CD14-positive monocyte (primary cell): ENCODE measurements around the gene TP73. TPM values are rescaled to one million over a fixed set of nuclear protein-coding genes. Genes with fewer than 3 reads are reported as not detected.
A peak's percentile ranks its signal among the peaks of the same experiment; 100 is the strongest.

Experiments used
- DNase-seq, 3 donors: peaks; one replicate each; pipeline ENCODE4 v3.0.0-alpha.2; 2011 to 2022
- H2AFZ ChIP-seq: 2 replicates; pipeline ENCODE4 v1.6.0; 2012; ENCODE audit warnings: mild to moderate bottlenecking, low read depth, low read length, inconsistent platforms; ENCODE audit not compliant: insufficient read depth, poor library complexity, severe bottlenecking
- H3K27ac ChIP-seq, 2 donors: 1 replicate in 1 of 2; 2 replicates in 1 of 2; pipeline ENCODE4 v1.5.1; 2012 to 2013; ENCODE audit warnings: low read length in 2 of 2, control low read depth in 1 of 2, inconsistent platforms in 1 of 2, low read depth in 1 of 2, mild to moderate bottlenecking in 1 of 2
- H3K27me3 ChIP-seq, 2 donors: one replicate each; pipeline versions ENCODE4 v1.6.0 to v1.6.1; 2011 to 2013; ENCODE audit warnings: low read length in 2 of 2; ENCODE audit not compliant: control insufficient read depth in 2 of 2, insufficient read depth in 2 of 2
- H3K36me3 ChIP-seq, 2 donors: replicated peaks in 1 of 2; 1 replicate in 1 of 2; 2 replicates in 1 of 2; pipeline versions ENCODE4 v1.5.1 to v1.6.1; 2012 to 2013; ENCODE audit warnings: low read length in 2 of 2, control low read depth in 1 of 2, inconsistent platforms in 1 of 2, mild to moderate bottlenecking in 1 of 2; ENCODE audit not compliant: insufficient read depth in 2 of 2, control insufficient read depth in 1 of 2
- H3K4me1 ChIP-seq, 2 donors: 1 replicate in 1 of 2; 2 replicates in 1 of 2; pipeline versions ENCODE4 v1.5.1 to v1.6.1; 2012 to 2013; ENCODE audit warnings: low read length in 2 of 2, control low read depth in 1 of 2, inconsistent platforms in 1 of 2, mild to moderate bottlenecking in 1 of 2, moderate library complexity in 1 of 2; ENCODE audit not compliant: insufficient read depth in 2 of 2, control insufficient read depth in 1 of 2
- H3K4me2 ChIP-seq: replicated peaks from 2 replicates; pipeline ENCODE3; 2012; ENCODE audit warnings: low read length, moderate library complexity, mild to moderate bottlenecking; ENCODE audit not compliant: poor library complexity, severe bottlenecking; ENCODE audit errors: extremely low read depth
- H3K4me3 ChIP-seq, 3 experiments: fragments of 200-600 bp in 1 of 3; sonication (generic) in 1 of 3; replicated peaks in 1 of 3; 1 replicate in 2 of 3; 2 replicates in 1 of 3; pipeline ENCODE4 v1.5.1; 2011 to 2013; ENCODE audit warnings: low read length in 3 of 3, mild to moderate bottlenecking in 3 of 3, control low read depth in 2 of 3, low read depth in 2 of 3, inconsistent platforms in 1 of 3, moderate library complexity in 1 of 3
- H3K79me2 ChIP-seq: 2 replicates; pipeline ENCODE4 v1.6.0; 2012; ENCODE audit warnings: mild to moderate bottlenecking, control low read depth, inconsistent platforms, low read length, moderate library complexity; ENCODE audit not compliant: insufficient read depth
- H3K9ac ChIP-seq: 2 replicates; pipeline ENCODE4 v1.6.0; 2017; ENCODE audit warnings: low read length, mild to moderate bottlenecking; ENCODE audit not compliant: insufficient read depth, poor library complexity, severe bottlenecking
- H3K9me3 ChIP-seq, 2 donors: replicated peaks in 1 of 2; 1 replicate in 1 of 2; 2 replicates in 1 of 2; pipeline versions ENCODE4 v1.5.1 to v1.6.1; 2012 to 2013; ENCODE audit warnings: low read length in 2 of 2, control low read depth in 1 of 2; ENCODE audit not compliant: control insufficient read depth in 1 of 2, insufficient read depth in 1 of 2
- H4K20me1 ChIP-seq: 2 replicates; pipeline ENCODE4 v1.6.0; 2012; ENCODE audit warnings: mild to moderate bottlenecking, low read length, control low read depth, moderate library complexity; ENCODE audit not compliant: insufficient read depth
- H3K27ac Mint-ChIP-seq, 7 donors: one replicate each; pipeline ENCODE4 v1.8.0; 2020; ENCODE audit warnings: mild to moderate bottlenecking in 7 of 7, mixed read lengths in 7 of 7, moderate library complexity in 6 of 7, inconsistent platforms in 2 of 7
- H3K27me3 Mint-ChIP-seq, 3 donors: one replicate each; pipeline ENCODE4 v1.8.0; 2021 to 2022; ENCODE audit warnings: low read depth in 3 of 3, mild to moderate bottlenecking in 3 of 3, mixed read lengths in 3 of 3, moderate library complexity in 3 of 3, inconsistent platforms in 1 of 3
- H3K36me3 Mint-ChIP-seq, 2 donors: one replicate each; pipeline ENCODE4 v1.8.0; 2020; ENCODE audit warnings: mixed read lengths in 2 of 2, inconsistent platforms in 1 of 2, mild to moderate bottlenecking in 1 of 2
- H3K4me1 Mint-ChIP-seq: one replicate; pipeline ENCODE4 v1.8.0; 2020; ENCODE audit warnings: mild to moderate bottlenecking, mixed read lengths
- H3K4me3 Mint-ChIP-seq, 2 donors: one replicate each; pipeline ENCODE4 v1.8.0; 2020; ENCODE audit warnings: mild to moderate bottlenecking in 2 of 2, mixed read lengths in 2 of 2, moderate library complexity in 1 of 2
- H3K9me3 Mint-ChIP-seq, 7 donors: one replicate each; pipeline ENCODE4 v1.8.0; 2020 to 2022; ENCODE audit warnings: mixed read lengths in 7 of 7, mild to moderate bottlenecking in 6 of 7, moderate library complexity in 6 of 7, inconsistent platforms in 2 of 7
- WGBS: methylation state at CpG from one replicate; pipeline ENCODE4 v1.1.5; 2013; ENCODE audit warnings: missing lambda C conversion rate; ENCODE audit not compliant: insufficient coverage; 5-methylcytosine and 5-hydroxymethylcytosine counted together
- intact Hi-C, 2 donors: fragments of 100-400 bp; cut with micrococcal nuclease; formaldehyde crosslinking; loops; one replicate each; pipeline versions ENCODE4 v1.15.0 to v1.15.1; 2023
- polyA plus RNA-seq, 3 donors: library from polyadenylated mRNA; depleted of rRNA in 1 of 3; unstranded in 2 of 3; stranded (reverse) in 1 of 3; fragments of 300-500 nt in 2 of 3; fragments of >200 nt in 1 of 3; fragmentation: Illumina TruSeq in 2 of 3; gene quantifications; 1 replicate in 2 of 3; 2 replicates in 1 of 3; pipeline ENCODE4 v1.2.3, GENCODE V29; 2012 to 2021
- TF ChIP-seq, protein P1 (sequence below): fragments of 200-600 bp; IDR thresholded peaks from one replicate; pipeline ENCODE4 v1.8.0; 2022; ENCODE audit warnings: antibody characterized with exemption, mild to moderate bottlenecking

The TP73 gene
- polyA plus RNA-seq, 3 donors: 0.21 to 0.42 TPM; not detected in 1

DNA sequence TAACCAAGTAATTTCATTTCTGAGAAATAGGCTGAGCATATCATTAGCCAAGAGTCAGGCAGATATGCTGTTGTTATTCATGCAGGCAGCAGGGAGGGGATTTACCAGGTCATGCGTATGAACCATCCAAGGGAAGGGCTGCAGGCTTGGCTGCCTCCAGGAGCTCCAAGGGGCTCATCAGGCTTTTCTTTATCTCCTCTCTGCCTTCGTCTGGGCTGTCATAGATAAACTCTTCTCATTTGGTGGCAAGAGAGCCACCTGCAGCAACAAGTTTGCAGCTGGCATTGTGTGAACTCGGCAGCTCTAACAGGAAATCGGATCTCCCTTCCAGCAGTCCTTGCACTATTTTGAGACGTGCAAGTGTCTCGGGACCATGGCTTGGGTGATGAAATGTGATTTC, 107.5 kb downstream of the TP73 start:
- Histone ChIP-seq H4K20me1 (no peaks in the 10 kb centered on the region), H3K27ac (no peak overlapping the region), H3K27me3 (peaks cover 0 to 7% of the 10 kb centered on the region in 2 donors), H3K4me1 (no peaks in the 10 kb centered on the region), H3K79me2 (no peaks in the 10 kb centered on the region), H3K36me3 (no peaks in the 10 kb centered on the region), H3K9ac (no peak overlapping the region), H3K9me3 (no peaks in the 10 kb centered on the region), H2AFZ (no peak overlapping the region), H3K4me2 (no peak overlapping the region), H3K4me3 (no peak overlapping the region)
- Mint-ChIP-seq H3K27me3 (peaks cover 5 to 20% (median 6%) of the 10 kb centered on the region in 3 donors), H3K36me3 (no peaks in the 10 kb centered on the region), H3K9me3 (peaks cover 0 to 11% (median 4%) of the 10 kb centered on the region in 7 donors), H3K4me3 (no peak overlapping the region), H3K27ac (no peak overlapping the region), H3K4me1 (no peaks in the 10 kb centered on the region)
- DNase-seq: no peak
- intact Hi-C loops: no loop called here
- 86% methylated on average over 2 of the region's 6 CpGs for WGBS
- TF ChIP-seq, protein P1, sequence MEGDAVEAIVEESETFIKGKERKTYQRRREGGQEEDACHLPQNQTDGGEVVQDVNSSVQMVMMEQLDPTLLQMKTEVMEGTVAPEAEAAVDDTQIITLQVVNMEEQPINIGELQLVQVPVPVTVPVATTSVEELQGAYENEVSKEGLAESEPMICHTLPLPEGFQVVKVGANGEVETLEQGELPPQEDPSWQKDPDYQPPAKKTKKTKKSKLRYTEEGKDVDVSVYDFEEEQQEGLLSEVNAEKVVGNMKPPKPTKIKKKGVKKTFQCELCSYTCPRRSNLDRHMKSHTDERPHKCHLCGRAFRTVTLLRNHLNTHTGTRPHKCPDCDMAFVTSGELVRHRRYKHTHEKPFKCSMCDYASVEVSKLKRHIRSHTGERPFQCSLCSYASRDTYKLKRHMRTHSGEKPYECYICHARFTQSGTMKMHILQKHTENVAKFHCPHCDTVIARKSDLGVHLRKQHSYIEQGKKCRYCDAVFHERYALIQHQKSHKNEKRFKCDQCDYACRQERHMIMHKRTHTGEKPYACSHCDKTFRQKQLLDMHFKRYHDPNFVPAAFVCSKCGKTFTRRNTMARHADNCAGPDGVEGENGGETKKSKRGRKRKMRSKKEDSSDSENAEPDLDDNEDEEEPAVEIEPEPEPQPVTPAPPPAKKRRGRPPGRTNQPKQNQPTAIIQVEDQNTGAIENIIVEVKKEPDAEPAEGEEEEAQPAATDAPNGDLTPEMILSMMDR: no peak

DNA sequence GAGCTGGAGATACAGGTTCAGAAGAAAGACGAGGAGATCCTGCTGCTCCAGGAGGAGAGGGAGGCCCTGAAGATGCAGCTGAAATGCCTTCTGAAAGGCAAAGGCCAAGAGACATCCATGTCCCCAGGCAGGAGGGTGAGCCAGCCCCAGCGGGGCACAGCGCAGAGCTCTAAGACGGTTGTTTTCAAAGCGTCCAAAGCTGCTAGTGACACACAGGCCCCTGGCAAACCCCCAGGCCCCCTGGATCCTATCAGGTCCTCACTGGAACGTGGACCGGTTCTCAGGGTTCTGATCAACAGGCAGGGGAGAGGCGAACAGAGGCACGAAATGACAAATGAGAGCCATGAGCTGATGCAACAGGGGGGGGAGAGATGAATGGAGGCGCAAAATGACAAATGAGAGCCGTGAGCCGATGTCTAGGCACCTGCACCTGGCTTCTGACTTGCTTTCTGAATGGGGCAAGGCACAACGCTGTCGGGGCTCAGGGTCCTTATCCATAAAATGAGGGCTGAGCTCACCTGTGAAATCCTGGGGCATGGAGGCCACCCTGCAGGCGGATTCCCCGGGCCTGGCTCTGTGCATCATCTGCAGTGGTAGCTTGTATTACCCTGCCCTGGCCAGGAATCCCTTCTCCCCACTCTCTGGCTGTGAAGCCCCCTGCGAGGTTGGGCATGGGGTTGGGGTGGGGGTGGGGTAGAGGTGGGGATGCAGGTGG, 109.1 kb downstream of the TP73 start:
- Histone ChIP-seq H3K4me3 (no peak overlapping the region), H3K4me1 (no peaks in the 10 kb centered on the region), H3K4me2 (no peak overlapping the region), H3K79me2 (no peaks in the 10 kb centered on the region), H3K27ac (no peak overlapping the region), H3K36me3 (no peaks in the 10 kb centered on the region), H3K27me3 (peaks cover 0 to 7% of the 10 kb centered on the region in 2 donors), H3K9me3 (no peaks in the 10 kb centered on the region), H4K20me1 (no peaks in the 10 kb centered on the region), H3K9ac (no peak overlapping the region), H2AFZ (no peak overlapping the region)
- TF ChIP-seq, protein P1: no peak
- no peaks in the 10 kb centered on the region for H3K36me3 Mint-ChIP-seq
- WGBS: 94% methylated on average over 14 of the region's 17 CpGs
- no peak for DNase-seq
- intact Hi-C loops: no loop called here
- no peaks in the 10 kb centered on the region for H3K4me1 Mint-ChIP-seq
- H3K9me3 Mint-ChIP-seq: peaks cover 0 to 11% (median 4%) of the 10 kb centered on the region in 7 donors
- peaks cover 2 to 15% (median 6%) of the 10 kb centered on the region in 3 donors for H3K27me3 Mint-ChIP-seq
- peak overlapping the region in 2 of 7 donors; percentile 41 to 61 for H3K27ac Mint-ChIP-seq
- no peak overlapping the region for H3K4me3 Mint-ChIP-seq
